ENCODE results near the gene WNT9A.
"Not testable (repeated sequence)": the region's sequence is repeated elsewhere in the genome, so short reads cannot be mapped to it uniquely, and the experiment has no call there.

The WNT9A gene

DNA sequence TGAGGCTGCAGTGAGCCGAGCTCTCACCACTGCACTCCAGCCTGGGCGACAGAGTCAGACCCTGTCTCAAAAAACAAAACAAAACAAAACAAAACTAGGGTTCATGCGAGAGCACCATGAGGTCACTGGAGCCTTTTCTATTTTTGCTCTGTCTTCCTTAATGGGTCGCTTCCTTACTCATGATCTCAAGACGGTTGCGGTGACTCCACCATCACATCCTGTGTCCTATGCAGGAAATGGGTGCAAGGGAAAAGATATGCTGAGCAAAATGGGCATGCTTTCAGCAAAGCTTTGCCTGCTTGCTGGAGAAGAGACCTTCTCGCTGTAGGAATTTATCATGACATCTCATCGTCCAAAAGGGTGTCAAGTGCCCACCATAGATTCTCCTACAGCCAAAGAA is 36.4 kb downstream of the WNT9A start:
- DNase-seq (ENCODE audit: low read depth, low spot score) = no peak

DNA sequence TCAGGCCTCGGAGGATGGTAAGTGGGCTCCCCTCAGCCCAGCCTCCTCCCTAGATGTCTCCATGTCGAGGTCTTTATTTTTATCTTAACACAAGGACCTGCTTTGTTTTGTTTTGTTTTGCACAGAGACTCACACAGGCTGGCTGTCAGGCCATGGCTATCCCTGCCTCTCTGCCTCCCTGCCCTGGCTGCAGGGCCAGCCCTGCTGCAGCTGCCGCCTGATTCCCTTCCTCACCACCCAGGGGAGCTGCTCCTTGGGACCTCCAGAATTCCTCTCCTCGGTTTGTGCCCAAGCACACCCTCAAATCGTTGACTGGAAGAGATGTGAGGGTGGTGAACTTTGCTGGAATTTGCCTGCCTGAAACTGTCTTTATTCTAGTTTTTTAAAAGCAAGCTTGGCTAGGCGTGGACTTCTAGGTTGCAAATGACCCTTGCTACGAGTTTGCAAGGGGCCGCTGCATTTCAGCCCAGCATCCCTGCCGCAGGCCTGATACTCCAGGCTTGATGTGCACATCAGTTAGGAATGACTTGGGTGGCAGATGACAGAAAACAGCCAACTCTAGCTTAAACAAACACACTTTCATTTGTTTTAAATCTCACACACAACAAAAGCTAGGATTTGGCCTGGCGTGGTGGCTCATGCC is 37.1 kb downstream of the WNT9A start:
- DNase-seq (ENCODE audit: low read depth, low spot score) = peak; percentile 31

DNA sequence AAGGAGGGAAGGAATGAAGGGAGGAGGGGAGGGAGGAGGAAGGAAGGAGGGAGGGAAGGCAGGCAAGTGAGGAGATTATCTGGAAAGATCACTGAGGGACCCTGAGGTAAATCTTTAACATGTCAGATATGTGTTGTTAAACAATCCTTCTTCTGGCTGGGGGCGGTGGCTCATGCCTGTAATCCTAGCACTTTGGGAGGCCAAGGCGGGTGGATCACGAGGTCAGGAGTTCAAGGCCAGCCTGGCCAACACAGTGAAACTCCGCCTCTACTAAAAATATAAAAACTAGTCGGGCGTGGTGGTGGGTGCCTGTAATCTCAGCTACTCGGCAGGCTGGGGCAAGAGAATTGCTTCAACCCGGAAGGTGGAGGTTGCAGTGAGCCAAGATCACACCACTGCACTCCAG is 37.8 kb downstream of the WNT9A start:
- not testable (repeated sequence) for DNase-seq (ENCODE audit: low read depth, low spot score)

DNA sequence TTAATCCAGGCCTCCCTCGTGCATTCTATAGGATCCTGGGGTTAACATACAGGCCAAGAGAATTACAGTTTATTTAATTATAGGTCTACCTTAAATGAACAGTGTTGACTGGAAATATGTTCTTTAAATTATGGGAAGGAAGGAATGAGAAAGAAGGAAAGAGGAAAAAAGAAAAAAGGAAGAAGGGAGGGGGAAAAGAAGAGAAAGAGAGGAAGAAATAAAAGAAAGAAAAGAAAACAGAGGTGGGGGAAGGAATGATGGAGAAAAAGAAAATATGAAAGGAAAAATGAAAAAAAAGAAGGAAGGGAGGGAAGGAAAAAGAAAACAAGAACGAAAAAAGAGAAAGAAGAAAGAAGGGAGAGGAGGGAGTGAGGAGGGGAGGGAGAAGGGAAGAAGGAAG is 38.5 kb downstream of the WNT9A start:
- DNase-seq (ENCODE audit: low read depth, low spot score) = no peak

DNA sequence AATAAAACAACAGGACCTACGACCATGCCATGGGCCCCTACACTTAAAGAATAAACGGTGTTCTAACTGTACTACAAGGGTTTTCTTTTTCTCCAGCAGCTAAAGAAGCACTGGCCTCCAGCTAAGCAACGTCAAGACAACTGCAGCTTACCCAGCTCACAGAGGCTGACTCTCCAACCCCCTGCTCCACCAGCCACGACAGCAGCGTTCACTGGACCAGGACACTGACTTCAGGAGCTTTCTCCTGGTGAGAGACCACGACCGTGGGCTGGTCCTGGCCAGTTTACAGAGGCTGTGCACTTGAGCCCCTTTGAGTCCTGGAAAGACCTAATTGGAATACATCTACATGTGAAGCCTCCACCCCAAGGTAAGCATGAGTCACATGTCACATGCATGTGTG is 39.4 kb downstream of the WNT9A start:
- no peak for DNase-seq (ENCODE audit: low read depth, low spot score)

DNA sequence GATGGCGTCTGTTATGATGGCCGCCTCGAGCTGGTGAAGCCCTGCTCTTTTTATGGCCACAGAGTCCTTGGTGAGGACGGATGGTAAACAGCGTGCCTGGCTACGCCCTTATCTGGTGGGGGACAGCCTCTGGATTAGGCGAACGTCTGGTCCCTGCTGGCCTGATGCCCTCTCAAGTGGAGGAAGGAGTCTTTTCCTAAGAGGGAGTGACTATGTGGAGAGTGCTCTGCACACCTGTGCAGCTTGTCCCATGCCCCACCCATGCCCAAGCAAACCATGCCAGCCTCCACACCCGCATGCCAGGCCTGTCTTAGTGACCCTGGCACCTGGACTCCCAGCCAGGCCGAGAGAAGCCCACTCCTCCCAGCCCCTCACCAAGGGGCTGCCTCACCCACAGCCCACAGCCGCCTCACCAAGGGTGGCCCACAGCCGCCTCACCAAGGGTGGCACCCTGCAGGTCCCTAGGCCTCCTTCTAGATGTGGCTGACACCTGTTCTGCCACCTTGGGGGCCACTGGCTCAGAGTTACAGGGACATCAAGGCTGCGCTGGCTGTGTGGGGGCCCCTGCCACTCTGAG is 40.2 kb downstream of the WNT9A start:
- DNase-seq (ENCODE audit: low read depth, low spot score) = no peak

DNA sequence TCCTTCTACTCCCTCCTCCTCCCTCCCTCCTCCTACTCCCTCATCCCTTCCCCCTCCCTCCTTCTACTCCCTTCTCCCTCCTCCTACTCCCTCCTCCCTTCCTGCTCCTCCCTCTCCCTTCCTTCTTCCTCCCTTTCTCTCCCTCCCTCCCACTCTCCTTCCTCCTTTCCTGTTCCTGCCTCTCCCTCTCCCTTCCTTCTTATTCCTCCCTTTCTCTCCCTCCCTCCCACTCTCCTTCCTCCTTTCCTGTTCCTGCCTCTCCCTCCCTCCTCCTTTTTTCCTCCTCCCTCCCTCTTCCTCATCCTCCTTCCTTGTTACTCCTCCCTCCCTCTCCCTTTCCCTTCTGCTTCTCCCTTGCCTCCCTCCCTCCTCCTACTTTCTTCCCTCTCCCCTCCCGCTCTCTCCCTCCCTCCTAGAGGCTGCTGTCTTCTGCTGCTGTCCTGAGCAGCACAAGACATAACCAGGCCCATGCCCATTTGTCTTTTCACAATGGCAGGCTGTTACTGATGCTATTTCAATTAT is 41.1 kb downstream of the WNT9A start:
- DNase-seq (ENCODE audit: low read depth, low spot score) = no peak

DNA sequence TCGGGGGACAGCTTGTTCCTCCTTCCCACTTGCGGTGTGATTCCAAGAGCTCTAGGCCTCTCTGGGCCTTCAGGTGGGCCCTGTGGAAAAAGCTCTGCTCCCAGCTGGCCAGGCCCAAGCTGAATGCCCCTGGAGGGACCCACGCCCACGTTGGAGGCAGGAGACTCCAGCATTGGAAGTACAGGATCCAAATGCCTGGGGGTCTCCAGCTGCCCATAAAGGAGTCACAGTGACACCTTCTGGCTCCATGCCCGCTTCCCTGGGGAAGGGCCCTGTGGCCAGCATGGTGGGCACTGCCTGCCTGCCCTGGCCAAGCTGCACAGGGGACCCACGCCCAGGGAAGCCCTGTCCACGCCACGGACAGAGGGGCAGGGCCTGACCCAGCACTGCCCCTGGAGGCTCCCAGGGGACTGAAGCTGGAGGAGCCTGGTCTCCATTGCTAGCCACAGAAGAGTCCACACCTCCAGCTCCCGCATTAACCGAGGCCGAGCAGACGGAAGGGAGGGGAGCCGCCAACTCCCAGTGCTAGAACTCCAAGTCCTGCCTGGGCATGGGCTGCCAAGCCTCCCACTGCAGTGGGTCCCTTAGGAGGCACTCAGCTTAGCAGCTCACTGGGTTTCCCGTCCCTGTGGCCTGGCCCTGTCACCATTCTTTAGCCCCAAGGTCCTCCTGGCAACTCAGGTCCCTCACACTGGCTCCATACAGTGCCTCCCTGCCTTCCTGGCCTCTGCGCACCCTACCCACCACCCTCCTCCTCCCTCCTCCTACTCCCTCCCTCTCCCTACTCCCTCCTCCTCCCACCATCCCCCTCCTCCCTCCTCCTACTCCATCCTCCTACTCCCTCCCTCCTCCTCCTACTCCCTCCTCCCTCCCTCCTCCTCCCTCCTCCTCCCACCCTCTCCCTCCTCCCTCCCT is 41.9 kb downstream of the WNT9A start:
- no peak for DNase-seq (ENCODE audit: low read depth, low spot score)

DNA sequence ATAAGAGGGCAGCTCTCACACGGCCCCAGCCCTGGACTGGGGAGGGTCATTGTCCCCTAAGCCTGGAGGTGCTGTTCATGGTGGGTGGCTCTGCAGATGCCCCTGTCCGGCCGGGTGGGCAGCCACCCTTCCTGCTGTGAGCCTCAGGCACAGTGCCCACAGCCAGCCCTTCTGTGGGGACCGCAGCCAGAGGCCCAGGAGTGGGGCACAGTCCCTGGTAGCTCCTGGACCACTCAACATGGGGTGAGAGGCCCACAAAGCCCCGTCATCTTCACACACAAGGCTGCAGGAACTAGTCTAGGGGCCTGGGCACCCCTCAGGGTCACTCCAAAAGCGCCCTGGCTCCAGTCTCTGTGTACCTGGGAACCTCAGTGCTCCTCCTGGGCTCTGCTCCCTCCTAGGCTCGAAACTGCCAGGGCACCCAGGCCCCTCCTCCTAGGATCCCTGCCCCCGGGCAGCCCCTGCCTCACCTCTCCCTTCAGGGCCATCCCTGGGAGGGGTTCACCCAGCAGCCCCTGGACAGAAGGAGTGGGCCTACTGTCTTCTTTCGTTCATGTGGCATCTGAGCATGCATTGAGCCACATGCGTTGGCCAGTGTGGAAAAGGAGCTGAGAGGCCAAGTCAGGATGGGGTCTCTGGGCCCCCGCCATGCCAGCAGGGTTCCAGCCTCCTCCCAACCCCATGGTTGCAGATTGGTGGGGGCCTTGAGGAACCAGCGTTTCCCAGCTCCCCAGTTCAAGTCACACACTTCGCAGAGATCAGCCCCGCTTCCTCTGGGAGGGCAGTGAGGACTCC is 43.0 kb downstream of the WNT9A start:
- DNase-seq (ENCODE audit: low read depth, low spot score) = no peak

DNA sequence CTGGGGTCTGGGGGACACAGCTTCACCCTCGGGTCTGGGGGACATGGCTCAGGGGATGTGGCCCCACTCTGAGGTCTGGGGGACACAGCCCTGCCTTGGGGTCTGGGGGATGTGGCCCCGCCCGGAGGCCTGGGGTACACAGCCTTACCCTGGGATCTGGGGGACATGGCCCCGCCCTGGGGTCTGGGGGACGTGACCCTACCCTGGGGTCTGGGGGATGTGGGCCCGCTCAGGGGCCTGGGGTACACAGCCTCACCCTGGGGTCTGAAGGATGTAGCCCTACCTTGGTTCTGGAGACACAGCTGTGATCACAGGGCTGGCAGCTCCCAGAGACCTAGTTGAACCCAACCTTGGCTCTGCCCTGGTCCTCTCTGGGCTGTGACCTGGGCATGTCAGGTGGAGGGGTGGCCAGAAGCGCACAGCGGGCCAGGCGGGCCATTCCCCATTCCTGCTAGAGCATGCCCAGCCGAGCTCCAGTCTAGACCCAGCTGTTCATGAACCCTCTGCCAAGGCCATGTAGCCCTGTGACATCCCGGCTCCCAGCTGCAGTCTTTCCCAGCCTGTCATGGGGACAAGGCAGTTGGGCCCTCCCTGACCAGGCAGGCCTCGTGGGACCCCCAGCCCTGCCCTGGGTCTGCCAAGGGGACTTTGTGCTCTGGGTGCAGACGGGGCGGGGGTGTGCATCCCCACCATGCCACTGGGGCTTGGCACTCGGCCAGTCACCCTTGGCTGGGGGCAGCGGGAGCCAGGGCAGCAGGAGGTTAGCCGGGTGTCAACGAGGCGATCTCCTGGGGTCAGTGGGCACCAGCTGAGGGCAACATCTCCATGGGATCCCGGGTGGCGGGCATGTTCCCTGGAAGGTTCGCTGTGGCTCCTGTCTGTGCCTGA is 43.9 kb downstream of the WNT9A start:
- DNase-seq (ENCODE audit: low read depth, low spot score) = no peak

DNA sequence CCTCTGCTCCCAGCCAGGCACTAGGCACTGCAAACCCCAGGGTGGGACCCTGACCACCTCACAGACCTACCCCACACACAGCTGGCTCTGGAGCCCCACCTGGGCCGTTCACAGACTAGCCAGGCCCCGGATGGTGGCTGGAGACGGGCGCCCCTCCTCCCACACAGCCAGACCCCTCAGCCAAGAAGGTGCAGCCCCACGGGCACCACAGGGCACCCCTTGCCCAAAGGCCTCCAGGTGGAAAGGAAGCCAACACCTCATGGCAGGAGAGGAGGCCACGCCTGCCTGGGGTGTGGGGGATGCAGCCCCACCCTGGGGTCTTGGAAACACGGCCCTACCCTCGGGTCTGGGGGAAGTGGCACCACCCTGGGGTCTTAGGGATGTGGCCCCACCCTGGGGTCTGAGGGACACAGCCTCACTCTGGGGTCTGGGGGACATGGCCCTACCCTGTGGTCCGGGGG is 44.6 kb downstream of the WNT9A start:
- DNase-seq (ENCODE audit: low read depth, low spot score) = no peak

DNA sequence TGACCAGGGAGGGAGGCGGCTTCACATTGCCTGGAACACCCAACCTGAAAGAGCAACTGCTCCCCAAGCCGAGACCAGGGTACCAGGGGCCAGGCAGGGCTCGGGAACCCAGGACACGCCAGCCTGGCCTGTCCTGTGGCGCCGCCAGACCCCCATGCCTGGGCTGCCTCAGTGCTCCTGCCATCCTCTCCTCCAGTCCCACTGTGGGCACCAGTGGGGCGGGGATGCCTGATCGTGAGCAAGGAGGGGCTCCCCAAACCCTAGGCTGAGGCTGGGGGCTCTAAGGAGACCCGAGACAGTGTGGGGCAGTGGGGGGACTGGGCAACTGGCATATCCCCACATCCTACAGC is 45.1 kb downstream of the WNT9A start:
- no peak for DNase-seq (ENCODE audit: low read depth, low spot score)

DNA sequence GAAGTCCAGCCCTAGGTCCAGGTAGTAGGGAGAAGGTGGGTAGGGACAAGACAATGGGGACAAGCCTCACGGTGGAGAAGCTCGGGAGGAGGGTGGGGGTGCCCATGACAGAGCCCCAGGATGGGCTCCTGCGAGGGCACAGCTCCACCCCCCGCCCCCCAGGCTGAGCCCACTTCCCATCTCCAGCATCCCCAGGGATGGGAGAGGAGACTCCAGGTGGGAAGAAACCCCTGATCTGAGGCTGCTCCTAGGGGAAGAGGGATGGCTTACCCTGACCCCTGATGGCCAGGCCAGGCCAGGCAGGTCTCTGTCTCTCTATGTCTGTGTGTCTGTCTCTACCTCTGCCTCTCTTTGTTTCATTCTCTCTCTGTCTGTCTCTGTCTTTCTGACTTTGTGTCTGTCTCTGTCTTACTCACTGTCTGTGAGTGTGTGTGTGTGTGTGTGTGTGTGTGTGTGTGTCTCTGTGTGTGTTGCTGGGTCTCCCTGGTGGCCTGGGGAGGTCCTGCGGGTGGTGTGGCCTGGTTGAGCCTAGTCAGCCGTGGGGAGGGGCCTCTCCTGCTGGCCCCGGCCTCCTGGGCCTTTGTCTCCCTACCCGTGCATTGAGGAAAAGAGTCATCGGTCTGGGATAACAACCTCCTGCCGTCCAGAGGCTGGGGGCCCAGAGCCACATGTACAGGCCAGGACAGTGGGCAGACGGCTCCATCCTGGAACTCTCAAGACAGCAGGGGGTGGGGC is 45.7 kb downstream of the WNT9A start:
- DNase-seq (ENCODE audit: low read depth, low spot score) = peak; percentile 80

DNA sequence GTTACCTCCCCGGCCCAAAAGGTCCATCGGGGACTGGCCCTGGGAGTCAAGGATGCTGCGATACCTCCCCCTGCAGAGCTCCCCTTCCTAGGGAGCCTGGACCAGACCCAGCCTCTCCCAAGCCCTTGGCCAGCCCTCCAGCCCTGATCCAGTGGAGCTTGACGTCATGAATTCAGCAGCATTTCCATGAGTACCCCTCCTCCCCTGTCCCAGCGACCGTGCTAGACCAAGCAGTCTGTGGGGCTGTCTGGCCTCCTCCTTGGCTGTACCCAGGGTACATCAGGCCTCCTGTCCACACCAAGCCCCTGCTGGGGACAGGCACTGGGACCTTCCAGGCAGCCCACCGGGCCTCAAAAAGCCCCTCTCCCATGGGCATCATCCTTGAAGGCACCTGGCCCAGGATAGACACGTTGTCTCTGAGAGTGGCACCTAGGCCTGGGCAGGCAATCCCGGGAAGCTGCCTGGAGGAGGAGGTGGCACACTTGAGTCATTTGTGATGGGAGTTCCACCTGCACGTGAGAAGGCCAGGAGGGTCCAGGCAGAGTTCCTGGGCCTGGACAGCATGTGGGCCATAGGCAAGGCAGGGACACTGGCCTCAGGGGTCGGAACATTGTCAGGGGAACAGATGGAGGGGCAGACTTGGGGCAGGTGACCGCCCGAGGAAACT is 46.4 kb downstream of the WNT9A start:
- DNase-seq (ENCODE audit: low read depth, low spot score) = no peak

DNA sequence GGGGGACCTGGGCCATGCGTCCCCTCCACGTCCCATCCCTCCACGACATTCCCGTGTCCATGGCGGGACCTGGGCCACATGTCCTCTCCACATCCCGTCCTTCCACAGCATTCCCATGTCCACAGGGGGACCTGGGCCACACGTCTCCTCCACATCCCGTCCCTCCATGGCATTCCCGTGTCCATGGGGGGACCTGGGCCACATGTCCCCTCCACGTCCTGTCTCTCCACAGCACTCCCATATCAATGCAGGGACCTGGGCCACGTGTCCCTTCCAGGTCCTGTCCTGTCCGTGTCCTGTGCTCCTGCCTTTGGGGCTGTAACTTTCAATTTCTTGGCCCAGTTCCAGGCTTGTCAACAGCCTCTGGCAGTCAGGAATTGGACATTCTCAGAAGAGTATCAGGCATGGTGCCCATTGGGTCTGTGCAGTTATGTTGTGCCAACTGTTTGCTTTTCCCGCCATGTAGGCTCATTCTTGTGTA is 47.1 kb downstream of the WNT9A start:
- no peak for DNase-seq (ENCODE audit: low read depth, low spot score)

DNA sequence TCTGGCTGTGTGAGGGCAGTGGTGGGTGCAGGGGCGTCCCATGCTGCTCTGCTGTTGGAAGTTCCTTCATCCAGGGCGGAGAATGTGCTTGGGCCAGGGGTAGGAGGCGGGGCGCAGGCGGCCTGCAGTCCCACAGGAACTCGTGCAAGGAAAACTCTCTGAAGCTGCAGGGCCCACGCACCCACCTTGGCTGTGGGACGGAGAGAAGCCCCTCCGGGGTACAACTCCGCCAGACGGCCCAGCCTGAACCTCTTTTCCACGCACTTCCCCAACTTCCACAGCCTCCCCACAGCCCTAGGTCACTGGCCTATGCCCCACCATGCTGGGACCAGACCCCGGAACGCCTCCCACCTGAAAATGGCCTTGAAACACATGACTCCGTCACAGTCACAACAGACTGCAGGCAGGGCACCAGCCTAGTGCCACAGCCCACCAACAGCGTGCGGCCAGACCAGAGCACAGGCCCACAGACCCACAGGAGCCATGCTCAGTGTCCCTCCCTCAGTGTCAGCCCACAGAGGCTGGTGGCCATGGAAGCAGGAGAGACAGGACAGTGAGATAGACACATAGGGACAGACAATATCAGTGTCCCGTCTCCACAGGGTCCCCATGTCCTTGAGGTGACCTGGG is 47.8 kb downstream of the WNT9A start:
- DNase-seq (ENCODE audit: low read depth, low spot score) = peak; percentile 0

DNA sequence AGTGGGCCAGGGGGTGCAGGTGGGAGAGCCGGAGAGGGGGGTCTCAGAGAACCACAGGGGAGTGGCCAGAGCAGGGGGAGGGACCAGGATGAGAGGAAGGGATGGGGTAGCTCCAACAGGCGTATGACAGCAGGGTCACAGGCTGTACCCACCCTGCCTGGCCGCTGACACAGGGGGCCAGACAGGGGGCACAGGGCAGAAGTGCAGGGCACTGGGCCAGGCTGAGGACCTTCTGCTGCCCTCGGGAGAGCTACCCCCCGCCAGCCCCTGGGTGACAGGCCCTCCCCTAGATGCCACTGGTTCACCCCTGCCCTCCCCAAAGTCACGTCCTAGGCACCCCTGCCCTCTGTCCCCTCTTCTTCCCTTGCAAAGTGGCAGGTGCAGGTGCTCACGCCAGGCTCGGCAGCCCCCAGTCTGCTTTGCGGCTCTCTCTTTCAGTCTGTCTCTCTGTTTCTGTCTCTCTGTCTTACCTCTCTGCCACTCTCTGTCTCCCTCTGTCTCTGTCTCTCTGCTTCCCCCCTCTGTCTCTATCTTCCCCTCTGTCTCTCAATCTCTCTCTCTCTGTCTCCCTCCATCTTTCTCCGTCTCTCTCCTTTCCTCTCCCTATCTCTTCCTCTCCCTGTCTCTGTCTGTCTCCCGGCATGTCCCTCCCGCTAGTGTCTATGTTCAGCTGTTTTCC is 48.5 kb downstream of the WNT9A start:
- DNase-seq (ENCODE audit: low read depth, low spot score) = peak; percentile 0

DNA sequence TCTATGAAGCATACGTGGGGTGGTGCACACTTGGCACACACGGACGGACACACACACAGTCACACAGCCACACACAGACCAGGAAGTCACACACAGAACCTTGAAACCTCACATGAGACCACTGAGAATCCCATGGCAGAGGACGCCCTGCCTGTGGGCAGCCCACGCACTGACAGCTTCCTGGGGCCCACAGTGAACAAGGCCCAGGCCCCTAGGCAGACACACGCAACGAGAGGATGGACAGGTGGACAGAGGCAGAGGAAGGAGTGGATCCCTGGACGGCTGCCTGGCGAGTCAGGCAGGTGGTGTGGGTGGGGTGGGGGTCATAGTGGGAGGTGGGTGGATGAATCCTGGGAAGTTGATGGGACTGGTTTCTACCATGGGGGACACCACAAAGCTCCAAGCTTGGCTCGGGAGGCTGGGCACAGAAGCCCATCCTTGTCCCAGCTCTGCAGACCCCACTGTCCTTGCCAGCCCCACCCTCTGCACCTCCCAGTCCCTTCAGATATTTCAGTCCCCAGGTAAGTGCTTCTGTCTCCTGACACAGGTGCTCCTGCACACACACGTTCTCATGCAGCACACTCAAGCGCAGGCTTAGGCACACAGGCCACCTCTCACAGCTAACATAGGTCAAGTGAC is 49.1 kb downstream of the WNT9A start:
- DNase-seq (ENCODE audit: low read depth, low spot score) = peak; percentile 0
